GM19328 (cell line): ENCODE data around the gene VTI1A.

Experiments used
- ATAC-seq: cut with Tn5 transposase; IDR thresholded peaks from one replicate; pipeline ENCODE4 v1.9.1; 2021; ENCODE audit warnings: mild to moderate bottlenecking, moderate library complexity; ENCODE audit not compliant: unreplicated experiment

Gene VTI1A

GRCh38 chr10:112631501-112632400, 184.7 kb downstream of the VTI1A start:
- no peak for ATAC-seq

DNA sequence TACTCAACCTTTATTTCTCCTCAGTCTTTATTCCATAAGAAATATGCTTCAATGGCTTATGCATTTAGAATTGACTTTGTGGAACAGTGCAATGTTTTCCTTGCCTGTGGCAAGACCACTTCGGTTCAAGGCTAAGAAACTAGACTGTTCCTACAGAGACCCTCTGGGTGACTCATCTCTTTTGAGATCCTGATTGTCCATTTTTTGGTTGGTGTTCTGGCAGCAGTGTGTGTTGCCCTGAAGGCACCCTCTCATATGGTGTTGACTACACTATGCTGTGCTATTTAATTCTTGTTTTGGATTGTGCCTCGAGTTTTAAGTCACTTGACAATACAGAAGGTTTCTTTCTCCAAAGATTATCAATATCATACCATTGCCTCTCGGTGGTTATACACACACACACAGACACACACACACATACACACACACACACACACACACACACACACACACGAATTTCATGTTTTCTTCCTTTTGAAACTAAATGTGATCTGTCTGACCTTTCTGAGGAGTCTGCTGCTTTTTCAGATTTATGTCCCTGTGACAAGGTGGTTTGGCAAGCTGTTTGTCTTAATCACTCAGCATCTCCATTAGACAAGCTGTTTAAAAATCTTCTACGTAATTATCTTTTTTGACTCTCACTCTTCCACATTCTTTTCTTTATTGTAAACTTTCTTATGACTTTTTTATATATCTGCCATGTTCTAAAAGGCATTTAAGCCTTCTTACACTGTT, 187.2 kb downstream of the VTI1A start:
- ATAC-seq: no peak

- ATAC-seq: no peak
Observed at GRCh38 chr10:112637901-112638300, 190.9 kb downstream of the VTI1A start.

GRCh38 chr10:112639298-112639697, 192.3 kb downstream of the VTI1A start:
- no peak for ATAC-seq

DNA sequence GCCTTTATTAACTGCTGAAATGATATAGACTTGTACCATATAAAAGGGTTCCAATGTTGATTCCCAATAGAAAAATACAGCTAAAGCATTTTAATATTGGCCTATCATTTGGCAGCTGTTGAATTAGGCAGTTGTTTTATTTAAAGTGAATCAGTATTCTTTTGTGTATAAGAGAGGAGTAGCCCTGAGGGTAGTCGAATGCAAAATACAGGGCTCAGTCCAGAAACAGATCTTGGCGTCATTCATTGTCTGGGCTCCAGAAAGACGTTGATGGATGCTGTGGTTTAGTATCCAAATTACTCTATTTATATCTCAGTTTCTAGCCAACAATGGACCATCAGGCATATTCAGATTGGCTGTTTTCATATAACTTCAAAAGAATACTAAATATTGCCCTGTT, 193.6 kb downstream of the VTI1A start:
- ATAC-seq: no peak

DNA sequence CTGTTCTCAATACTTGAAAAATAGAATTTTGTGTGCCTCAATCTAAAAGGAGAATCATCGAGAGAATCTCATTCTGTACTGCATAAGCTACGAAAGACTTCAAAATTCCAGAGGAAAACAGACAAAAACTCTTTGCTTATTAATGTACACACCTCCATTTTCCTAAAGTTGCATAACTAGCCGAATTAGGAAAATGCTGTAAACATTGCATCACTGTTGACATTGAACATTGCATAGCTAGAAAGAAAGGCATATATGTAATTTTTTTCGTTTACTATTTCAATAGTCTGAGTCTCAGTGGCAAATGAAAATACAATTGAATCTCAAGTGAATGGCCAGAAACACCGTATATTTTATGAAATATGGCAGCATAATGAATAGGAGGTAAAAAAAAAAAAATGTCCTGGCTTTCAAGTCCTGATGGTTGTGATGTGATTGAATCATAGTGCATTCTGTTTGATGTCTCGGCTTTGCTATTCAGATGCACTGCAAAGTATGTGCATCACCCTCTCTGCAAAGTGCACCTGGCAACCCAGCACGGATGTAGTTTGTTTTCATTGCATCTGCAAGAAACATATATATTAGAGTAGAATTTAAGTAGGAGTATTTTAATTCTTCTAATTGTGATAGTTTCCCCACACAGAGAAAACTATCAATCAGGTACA, 196.7 kb downstream of the VTI1A start:
- ATAC-seq: no peak

- no peak for ATAC-seq
Observed at GRCh38 chr10:112644265-112644645, 197.2 kb downstream of the VTI1A start.

DNA sequence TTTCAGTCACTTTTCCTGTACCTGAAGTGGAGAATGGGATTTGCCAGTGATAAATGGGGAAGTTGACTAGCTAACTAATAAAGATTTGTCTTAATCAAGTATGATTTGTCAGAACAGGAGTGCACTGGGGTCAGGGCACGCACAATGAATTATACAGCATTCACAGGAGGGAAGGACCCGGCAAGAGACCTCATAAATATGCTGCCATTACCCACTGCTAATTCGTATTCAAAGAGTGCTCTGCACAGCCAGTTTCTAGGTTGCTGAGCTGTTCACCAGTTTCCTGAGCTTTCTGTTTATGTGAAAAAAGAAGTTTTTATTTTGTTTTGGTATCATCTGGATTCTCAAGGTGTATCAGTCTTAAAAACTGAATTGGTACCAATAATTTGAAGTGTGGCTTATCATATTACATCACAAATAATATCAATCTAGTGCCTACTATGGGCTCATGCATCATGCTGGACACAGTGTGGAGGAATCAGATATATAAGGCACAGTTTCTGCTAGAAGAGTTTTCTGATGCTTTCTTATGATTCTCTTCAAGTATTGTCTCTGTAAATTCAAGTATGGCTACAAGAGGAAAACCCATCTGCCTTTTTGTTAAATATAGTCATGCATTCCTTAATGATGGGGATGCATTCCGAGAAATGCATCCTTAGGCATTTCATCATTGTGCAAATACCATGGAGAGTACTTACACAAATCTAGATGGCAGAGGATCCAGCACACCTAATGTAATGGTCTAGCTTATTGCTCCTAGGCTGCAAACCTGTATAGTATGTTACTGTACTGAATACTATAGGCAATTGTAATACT, 202.2 kb downstream of the VTI1A start:
- ATAC-seq: no peak

GRCh38 chr10:112649822-112650152, 202.8 kb downstream of the VTI1A start:
- no peak for ATAC-seq

DNA sequence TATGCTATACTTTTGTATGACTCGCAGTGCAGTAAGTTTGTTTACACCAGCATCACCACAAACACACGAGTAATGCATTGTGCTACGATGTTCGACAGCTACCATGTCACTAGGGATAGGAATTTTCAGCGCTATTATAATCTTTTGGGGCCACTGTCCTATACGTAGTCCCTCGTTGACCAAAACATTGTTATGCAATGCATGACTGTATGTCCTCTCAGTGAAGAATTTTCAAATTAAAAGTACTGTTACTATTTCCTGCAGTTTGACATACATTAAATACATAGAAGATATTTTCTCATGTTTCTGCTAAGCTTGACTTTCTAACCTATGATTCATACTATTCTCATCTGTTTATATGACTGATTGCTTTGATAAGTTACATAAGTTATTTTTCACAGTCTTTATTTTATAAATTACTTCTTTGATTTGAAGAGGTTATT, 203.6 kb downstream of the VTI1A start:
- ATAC-seq: no peak

DNA sequence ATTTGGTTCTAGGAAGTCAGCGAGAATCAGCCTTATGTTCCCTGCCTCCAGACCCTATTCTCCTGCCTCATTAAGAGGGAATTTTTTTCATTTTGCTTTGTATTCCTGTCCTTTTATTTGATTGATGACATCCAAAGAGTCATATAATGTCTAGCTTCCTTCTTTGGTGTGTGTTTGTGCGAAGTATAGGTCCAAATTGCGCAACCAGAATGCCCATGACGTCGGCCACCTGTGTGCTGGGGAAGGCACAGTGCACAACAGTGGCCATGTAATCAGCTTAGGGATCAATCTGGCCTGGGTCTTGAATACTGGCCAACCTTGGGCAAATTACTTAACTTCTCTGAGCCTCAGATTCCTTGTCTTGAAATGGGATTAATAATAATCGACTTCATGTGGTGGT, 206.2 kb downstream of the VTI1A start:
- no peak for ATAC-seq

- ATAC-seq: no peak
Observed at GRCh38 chr10:112653851-112654250, 206.8 kb downstream of the VTI1A start.

- ATAC-seq: no peak
Observed at GRCh38 chr10:112654794-112655193, 207.8 kb downstream of the VTI1A start.

- ATAC-seq: no peak
Observed at GRCh38 chr10:112655722-112656121, 208.7 kb downstream of the VTI1A start.

DNA sequence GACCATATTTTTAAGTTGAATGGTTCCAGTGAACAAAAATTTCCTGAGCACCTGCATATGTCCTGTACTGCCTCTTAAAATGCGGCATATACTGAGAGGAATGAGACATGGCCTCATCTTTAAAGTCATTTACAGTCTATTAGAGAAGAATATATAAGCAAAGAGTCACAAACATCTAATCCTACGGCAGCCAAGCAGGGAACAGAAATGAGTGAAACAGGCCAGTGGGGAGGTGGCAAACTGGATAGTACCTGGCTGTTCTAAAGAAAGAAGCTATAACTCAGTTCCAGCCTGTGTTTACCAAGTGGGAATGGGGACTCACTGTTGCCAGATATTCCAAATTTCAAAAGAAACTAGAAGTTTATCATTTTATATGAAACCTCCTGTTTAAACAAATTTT, 211.4 kb downstream of the VTI1A start:
- no peak for ATAC-seq

DNA sequence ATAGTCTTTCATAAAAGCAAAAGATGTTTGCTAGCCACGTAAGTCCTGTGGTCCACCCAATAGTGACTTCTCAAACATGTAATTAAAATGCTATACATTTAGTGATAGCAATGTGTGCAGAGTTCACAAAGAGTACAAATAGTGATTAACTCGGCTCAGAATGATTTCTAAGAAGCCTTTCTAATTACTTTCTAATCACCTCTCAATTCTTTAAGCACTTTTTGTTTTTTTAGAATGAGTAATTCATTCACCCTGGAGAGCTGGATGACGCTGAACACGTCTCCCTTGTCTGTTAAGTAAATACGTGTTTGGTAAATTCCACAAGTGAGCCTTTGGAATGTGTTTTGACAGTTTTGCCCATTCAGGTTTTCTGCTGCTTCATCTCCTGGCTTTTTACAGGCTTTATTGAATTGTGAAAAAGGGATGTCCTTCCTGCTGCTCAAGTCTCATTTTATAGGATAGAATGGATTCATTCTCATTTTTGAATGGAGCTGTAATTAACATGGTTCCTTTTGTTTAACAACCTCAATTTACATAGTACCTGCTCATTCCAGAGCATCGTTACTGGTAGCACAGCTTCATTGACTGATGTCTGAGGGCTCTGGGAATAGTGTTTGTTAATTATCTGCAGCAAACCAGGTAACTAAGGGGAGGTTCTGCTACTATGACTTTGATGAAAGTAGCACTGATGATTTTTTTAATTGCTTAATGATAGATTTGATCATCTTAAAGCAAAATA, 212.1 kb downstream of the VTI1A start:
- ATAC-seq: no peak

DNA sequence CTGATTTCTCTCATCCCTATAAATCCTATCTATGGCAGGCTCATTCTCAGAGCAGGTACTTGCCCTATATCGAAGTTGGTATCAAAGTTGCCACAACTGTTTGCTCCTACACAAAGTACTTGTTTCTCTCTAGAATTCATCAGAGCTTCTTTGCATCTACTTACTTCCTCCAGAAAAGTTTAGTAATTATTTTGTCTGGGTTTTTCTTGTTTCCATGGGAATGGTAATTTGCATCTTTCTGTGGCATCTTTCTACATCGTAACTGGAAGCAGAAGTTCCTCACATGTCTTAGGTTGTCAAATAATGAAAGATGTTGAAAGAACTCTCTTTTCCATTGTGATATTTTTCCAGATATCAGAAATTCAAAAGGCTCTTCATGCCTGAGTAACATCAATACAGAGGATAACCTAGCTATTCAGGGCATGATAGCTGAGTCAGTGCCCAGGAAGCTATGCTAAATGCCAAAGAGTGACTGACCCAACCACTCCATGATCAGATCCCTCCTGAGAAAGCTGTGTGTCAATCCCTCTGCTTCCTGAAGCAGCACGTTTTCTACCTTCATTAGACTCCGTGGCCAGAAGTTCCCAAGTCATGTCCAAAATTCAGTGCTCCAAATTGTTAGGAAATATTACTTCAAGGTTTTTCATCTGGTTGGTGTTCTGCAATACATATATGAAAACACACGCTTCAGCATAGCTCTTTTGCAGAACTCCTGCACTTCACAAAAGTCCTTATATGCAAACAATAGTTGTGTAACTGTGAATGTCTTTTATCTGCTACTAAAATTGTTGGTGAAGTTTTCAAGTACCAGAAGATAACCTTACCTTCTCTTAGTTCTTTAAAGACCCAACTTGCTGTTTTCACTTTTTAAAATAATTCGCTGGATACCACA, 216.5 kb downstream of the VTI1A start:
- no peak for ATAC-seq

- ATAC-seq: no peak
Observed at GRCh38 chr10:112666094-112666493, 219.1 kb downstream of the VTI1A start.

GRCh38 chr10:112669989-112670388, 223.0 kb downstream of the VTI1A start:
- no peak for ATAC-seq
